ENCODE results near the gene KBTBD13.
"Not testable (repeated sequence)": the region's sequence is repeated elsewhere in the genome, so short reads cannot be mapped to it uniquely, and the experiment has no call there.

The KBTBD13 gene

DNA sequence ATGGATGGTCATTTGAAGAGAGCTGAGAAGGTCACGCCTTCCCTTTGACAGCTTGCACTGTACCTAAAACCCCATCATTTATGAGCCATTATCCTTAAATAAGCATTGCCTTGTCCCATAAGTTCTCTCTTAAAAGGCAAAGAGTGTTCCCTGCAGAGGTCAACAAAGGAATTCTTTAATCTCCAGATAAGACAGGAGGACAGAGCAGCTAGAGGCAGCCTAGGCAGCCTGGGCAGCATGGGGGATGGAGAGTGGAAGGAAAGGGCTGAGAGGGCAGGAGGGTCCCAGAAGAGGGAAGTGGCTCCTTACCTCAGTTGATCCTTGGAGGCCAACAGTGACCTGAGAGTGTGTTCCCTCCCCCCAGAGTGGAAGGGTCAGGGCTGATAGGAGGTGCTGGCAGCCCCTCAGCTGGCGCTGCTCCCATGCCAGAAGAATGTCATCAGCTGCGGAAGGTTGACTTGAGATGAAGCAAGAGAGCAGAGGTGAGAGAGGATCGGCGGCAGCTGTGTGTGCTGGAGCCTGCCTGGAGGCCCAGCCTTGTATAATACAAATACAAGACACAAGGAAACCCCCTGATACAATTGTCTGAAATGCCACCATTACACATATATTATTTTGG is 12.8 kb downstream of the KBTBD13 start:
- DNase-seq: no peak

DNA sequence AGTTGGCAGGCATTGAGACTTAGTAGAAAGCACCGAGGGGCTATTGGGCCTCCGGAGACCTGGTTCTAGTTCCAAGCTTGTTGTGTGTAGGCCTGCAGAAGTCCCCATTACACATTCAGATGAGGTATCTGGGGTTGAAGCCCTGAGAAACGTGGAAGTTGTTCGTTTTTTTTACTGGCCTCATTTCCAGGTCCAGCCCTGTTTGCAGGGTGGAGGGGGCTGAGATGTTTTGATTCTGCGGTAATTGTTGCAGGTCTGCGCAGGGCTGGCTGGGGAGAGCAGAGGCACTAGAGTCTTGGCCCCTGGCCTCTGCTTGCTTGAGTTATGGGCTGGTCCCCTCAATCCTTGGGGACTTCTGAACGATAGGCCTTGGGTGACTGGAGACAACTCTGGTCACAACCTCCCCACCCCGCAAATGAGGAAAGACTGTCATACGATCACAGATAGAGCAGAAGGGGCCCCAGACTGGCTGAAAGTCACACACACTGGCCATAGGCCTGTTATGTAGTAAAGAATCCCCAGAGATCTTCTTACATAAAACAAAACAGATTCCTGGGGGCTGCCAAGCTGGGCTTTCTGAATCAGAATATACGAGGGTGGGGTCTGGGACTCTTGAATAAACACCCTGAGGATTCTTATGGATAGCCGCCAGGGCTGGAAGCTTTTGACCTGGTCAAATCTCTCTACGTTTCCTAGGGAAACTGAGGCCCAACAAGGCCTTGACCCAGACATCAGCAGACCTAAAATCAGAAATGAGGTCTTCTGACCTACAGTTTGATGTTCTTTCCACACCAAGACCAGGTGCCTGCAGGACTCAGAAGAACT is 15.6 kb downstream of the KBTBD13 start:
- DNase-seq: no peak

DNA sequence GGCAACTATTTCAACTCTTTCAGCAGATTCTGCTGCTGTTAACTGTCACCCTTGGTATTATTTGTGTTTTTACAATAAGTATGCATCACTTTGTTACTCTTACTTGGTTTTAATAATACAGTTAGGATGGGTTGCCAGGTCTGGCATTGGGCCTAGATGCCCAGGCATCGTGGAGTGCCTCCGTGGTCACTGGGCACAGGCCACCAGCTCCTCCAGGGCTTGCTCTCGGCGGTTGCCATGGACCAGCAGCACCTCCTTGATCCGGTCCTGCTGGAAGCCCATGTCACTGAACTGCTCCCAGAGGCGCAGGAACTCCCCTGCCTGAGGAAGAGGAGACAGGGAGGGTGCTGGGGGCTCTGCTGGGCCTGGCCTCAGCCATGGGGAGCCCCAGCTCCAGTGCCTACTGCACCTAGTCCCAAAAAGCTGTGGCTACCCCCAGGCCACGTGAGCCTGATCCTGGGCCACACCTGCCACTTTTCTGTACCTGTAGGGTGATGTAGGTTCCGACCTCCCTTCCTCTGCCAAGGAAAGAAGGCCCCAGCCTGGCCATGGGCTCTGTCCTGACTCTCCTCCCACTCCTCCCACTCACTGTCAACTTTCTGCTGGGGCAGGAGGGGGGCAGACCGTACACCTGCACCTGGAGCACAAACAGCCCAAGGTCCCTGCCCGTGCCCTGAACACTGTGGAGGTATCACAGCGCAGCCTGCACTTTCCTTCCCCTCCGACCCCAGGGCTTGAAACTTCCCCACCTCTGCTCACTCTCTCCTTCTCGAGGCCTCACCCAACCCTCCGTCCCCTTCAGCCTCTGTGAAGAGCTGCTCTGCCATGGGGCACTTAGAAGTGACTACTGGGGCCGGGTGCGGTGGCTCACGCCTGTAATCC is 16.6 kb downstream of the KBTBD13 start:
- peak in 3 of 14 donors; percentile 12 to 17 (median 13) for DNase-seq

DNA sequence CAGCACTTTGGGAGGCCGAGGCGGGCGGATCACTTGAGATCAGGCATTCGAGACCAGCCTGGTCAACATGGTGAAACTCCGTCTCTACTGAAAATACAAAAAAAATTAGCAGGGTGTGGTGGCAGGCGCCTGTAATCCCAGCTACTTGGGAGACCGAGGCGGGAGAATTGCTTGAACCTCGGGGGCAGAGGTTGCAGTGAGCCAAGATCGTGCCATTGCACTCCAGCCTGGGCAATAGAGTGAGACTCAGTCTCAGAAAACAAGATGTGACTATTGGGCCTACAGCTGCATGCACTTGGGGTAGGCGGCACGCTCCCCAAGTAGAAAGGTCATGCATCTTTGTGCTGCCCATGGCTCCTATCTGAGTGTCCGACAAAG is 17.2 kb downstream of the KBTBD13 start:
- not testable (repeated sequence) for DNase-seq

DNA sequence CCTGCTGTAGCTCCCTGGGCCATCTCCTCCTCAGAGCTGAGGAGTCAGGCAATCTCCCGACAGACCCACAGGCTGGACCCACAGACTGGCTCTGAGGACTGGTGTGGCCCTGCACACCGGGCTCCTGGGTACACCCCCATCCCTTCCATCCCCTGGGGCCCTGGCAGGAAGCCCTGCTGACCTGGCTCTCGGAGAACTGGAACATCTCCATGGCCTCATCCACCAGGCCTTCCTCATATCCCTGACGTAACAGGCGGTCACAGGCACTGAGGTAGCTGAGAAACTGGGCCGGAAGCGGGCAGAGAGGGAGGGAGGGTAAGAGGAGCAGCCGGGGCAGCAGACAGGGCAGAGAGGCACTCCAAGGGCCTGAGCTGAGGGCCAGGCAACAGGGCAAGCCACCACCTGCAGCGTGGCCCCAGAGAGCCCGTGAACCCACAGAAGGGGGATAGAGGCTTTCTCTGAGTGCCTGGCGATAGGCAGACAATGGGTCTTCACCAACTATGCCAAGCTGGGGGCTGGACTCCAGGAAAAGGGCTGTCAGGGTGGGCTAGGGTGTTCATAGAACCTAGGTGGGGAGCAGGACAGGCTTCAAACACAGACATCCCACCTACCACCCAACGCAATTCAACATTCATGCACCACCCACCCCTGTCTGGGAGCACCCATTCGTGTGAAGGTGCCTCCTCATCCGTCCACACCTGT is 17.9 kb downstream of the KBTBD13 start:
- DNase-seq: peak in 3 of 14 donors; percentile 11 to 51 (median 25)

DNA sequence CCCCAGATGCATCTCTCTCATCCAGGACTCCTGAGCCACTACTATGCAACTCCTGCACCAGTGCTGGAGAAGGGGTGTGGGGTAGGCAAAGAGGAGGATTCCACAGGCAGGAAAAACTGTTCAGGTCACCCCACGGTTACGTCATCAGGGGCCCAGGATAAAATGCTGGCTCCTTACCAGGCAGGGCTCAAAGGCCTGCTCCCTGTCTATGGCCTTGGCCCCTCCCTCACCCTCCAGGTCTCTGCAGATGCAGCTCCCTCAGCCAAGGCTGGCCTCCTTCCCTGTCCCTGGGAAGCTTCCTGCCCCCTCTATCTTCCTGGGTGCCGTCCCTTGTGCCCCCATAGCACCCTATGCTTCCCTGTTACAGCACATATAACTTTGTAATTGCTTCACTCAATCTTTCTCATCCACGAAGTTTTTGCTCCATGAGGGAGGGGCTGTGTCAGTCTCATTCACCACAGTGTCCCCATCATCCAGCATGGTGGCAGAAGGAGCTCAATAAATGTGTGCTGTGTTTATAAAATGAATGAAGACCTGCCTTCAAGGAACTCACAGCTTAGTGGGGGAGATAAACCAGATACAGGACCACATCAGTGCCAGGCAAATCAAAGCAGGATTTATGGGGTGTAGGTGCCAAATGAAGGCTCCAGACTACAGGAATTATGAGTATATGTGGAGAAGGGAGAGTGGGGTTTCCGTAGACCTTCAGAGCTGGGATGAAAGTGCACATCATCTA is 18.6 kb downstream of the KBTBD13 start:
- no peak for DNase-seq

DNA sequence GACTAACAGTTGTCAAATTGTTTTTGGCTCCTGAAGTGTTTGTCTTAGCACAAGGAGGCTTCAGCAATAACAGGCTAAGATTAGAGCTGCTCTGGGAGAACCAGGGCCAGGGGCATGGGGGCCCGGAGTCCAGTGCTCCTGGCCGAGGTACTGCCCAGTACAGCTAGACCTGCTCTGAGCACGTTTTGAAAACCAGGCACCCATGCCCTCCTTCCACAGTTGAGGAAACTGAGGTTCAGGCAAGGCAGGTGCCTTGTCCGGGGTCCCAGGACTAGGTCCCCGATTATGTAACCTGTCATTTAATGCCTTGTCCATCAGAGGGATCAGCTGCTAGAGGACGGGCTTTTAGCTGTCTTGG is 19.2 kb downstream of the KBTBD13 start:
- no peak for DNase-seq

DNA sequence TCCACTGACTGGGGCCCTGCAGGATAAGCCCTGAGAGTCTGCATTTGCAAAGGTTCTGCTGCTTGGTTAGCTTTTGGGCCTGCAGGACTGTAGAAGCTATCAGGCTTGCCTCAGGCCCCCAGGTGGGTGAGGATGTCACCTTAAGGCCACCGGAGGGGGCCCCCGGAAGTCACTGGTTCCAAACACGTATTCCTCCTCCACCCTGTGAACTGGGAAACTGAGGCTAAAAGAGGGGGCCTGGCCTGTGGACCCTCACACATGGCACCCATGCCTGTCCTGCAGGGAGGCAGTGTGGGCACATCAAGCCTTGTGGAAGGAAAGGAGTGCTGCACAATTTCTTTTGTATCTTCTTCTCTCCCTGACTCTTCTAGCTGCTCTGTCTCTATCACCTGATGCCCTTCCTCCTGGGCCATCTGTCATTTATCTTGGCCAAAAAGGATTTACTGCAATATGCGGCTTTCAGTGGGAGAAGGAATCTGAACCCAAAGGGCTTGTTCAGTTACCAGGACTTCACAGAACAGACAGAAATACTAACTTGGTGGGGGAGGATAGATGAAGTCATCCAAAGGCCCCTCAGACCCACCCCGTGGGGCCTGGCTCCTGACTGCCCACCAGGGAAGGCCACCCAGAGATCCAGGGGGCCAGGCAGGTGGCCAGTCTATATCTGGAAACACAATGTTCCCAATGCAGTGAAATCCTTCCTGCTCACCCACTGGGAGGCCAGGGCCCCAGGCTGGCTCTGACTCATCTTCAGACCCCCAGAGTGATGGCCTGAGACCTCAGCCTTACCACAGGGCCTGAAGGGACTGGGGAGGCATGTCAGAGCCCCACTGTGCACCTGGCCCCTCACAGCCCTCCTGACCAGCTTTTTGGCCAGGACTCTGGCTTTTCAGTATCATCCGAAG is 20.2 kb downstream of the KBTBD13 start:
- DNase-seq: peak in 1 of 14 donors; percentile 81

DNA sequence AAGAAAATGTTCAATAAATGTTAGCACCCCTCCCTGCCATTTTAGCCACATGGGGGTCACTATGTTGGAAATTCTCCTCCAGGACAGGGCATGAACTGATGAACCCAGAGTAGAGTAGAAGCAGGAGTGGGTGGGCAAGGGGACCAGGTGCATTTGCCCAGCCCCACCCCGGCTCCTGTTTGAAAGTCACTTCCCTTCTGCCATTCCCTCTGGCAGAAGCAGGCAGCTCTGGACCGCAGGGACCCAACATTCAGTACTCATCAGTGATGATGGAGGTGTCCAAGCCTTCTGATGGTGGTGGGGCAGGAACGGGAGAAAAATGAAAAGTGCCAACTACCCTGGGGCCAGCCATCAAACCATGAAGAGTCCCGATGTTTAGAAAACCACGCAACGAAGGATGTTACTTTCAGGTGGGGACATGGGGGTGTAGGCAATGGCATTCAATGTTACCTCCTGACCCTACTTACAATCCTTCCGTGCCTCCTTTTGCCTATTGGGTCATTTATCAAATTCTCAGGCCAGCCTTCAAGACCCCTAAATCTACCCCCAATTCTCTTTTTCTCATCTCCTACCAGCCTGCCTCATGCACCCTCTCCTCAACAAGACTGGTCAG is 21.2 kb downstream of the KBTBD13 start:
- DNase-seq: no peak

DNA sequence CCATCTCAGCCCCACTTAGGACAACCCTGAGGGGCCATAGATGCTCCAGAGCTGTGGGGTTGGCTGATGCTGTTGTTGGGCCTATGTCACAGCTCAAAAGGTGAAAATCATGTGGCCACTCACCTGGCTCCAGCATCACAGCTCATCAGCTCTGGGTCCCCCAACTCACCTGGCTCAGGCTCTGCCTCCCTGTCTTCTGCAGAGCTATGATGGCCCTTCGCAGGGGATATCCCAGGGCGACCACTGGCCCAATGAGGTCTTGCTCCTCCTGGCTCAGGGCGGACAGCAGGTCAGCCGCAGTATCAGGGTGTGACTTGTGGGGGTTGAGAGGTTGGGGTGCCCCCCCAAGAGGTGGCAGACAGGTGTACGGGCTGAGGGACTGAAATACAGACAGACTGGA is 22.8 kb downstream of the KBTBD13 start:
- no peak for DNase-seq

DNA sequence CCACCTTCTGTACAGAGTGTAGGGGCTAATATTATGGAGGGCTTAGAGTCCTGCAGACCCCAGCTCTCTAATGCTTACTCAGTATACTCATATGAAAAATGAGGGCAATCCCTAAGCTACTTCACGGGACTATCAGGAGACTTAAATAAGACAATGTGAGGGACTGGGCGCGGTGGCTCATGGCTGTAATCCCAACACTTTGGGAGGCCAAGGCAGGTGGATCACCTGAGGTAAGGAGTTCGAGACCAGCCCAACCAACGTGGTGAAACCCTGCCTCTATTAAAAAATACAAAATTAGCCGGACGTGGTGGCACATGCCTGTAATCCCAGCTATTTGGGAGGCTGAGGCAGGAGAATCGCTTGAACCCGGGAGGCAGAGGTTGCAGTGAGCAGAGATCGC is 23.3 kb downstream of the KBTBD13 start:
- not testable (repeated sequence) for DNase-seq

DNA sequence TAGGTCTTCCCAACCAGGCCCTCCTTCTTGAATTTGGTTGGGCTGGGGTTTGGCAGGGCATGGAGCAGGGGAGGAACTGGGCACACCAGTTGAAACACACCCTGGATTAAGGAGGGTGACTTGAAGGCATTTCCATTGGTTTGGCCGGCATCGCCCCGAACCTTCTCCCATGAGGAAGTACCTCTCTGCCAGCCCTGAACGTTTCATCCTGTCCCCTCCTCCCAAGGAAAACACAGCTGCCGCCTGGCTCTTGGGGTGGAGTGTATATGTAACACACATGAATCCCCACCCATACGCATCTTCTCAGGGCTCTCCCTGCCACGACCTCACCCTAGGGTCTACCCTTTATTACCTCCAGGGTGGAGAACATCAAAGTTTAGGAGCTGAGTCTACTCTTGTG is 23.9 kb downstream of the KBTBD13 start:
- DNase-seq: no peak

DNA sequence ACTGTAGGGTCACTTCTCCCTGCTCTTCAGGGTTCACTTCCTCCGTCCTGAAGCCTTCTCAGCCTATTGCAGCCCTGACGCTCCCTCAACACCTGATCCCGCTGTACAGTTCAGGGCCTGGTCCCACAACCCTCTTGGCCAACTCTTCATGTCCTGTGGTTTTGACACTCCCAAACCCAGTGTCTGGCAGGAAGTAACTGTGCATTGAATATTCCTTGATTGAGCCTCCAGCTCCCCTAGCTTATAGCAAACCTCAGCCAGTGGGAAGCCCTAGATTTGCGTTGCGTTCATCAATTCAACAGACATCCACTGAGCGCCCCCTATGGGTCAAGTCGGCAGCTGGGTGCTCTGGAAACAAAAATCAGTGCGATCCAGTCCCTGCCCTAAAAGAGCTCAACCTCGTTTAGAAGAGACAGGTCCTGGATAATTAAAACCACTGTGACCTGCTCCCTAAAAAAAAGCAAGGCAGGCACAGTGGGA is 24.9 kb downstream of the KBTBD13 start:
- peak in 10 of 14 donors; percentile 11 to 55 (median 30) for DNase-seq

DNA sequence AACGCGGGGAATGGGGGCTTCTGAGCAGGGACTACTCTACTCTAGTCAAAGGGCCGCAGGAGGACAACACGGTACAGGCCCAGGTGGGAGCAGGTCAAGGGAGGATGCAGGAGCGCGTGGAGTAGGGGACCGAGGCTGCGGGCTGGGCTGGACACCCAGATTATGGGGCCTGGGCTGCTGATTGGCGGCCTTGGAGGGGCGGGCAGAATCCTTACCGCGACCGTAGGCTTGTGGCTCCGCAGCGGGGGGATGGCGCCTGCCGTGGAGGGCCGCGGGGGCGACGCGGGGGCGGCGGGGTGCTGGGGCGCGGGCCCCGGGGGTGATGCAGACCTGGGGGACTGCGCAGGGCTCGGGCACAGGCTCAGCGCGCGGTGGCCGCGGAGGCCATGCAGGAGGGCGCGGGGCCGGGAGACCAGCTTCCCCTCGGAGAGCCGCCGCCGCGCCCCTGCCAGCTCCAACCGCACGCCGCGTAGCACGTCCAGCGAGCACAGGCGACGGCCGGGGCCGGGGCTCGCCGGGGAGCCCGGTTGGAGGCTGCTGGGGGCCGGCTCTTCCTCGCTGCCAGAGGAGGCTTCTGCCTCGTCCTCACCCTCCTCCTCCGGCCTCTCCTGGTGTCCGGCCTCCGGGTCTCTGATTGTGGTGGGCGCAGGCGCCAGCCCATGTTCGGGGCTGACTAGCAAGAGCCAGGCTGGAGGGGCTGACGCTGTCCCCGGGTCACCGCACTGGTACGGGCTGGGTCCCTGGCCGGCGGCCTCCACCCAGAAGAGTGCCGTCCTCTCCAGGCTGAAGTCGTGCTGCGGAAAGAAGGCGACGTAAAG is 25.6 kb downstream of the KBTBD13 start:
- DNase-seq: no peak

DNA sequence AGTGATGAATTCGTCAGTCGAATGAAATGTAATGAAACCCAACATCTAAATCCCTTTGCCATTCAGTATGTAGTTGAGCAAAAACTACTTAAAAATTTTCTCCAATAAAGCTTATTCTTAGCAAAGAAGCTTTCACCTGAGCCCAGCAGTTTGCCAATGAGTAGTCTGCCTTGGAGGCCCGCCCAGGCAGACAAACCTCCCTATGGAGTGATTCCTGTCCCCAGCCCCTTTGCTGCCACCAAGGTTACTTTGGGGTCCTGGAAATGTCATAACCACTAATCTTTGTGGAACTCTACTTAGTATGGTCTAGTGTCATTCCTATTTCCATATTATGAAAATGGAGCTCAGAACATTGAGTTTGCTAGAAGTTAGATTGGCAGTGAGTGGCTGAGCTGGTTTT is 26.4 kb downstream of the KBTBD13 start:
- no peak for DNase-seq

DNA sequence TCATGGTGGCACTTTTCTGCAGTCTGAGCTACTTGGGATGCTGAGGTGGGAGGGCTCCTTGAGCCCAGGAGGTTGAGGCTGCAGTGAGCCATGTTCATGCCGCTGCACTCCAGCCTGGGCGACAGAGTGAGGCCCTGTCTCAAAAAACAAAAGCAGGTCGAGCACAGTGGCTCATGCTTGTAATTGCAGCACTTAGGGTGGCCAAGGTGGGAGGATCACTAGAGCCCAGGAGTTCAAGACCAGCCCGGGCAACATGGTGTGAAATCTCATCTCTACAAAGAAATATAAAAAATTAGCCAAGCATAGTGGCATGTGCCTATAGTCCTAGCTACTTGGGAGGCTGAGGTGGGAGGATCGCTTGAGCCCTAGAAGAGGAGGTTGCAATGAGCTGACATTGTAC is 28.5 kb downstream of the KBTBD13 start:
- no peak for DNase-seq

DNA sequence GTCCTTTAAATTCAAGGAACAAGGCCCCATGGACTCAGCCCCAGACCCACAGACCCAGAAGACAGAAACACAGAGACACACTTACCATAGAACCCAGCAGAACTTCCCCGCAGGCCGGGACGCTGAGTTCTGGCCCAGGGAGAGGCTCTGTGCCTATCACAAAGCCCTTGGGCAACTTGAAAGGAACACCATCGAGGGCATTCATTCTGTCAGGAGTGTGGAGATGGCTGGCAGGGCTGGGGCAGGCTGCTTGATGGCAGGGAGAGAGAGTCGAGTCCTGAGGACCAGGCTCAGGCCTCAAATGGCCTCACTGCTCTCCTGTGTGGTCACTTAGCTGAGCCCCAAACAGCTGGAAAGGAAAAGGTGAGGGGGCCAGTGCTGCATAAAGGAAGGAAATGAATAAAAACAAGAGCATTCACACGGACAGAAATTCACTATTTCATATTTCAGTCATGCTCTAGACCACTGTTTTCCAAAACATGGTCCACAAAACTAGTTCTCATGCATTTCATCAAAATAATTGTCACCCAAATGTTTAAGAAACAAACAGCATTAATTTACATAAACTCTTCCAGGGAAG is 29.6 kb downstream of the KBTBD13 start:
- DNase-seq: no peak

DNA sequence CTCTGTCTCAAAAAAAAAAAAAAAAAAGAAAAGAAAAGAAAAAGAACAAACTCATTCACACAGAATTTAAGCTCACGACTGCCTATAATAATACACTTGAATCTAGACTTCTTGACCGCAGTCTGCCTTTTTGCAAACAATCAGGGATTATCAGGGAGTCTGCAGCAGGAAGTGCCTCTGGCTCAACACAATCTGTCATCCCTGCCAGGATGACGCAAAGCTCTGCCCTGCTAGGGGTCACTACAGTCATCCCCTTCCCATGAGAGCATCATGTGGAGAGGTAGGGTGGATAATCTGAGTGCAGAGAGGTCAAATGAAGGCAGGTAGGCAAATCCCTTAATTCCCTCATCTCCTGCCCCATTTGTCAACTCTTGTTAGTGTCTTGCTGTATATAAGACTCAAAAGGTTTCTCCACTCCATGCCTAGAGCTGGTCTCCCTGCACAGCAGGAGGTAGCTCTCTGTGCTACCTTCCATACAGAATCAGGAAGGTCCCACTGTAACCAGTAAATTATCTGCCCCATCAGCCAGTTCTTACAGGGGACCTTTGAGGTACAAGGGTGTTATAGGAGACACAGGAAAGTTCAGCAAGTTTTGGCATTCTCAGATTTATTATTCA is 34.2 kb downstream of the KBTBD13 start:
- DNase-seq: no peak
